OCI-LY1 (cell line): ENCODE measurements around the gene CMTM4.

Source experiments
- H2AFZ ChIP-seq: fragments of 200-600 bp; sonication (generic), shearing (Covaris generic); 2 replicates; pipeline ENCODE4 v1.6.0; 2014; ENCODE audit warnings: antibody characterized with exemption, mild to moderate bottlenecking, low read length
- H3F3A ChIP-seq: fragments of 200-600 bp; sonication (generic), shearing (Covaris generic); 2 replicates; pipeline ENCODE4 v1.6.0; 2014; ENCODE audit warnings: mild to moderate bottlenecking, antibody characterized with exemption, low read length, moderate library complexity; ENCODE audit not compliant: insufficient read depth
- H3K27ac ChIP-seq: fragments of 200-600 bp; sonication (generic); 2 replicates; pipeline ENCODE4 v1.5.1; 2014; ENCODE audit warnings: low read length, mixed run types, mild to moderate bottlenecking, low read depth; ENCODE audit not compliant: poor library complexity, severe bottlenecking
- H3K27me3 ChIP-seq: fragments of 200-600 bp; sonication (generic); 2 replicates; pipeline ENCODE4 v1.6.0; 2014; ENCODE audit warnings: antibody characterized with exemption, mild to moderate bottlenecking, low read length, moderate library complexity; ENCODE audit not compliant: insufficient read depth
- H3K36me3 ChIP-seq: fragments of 200-600 bp; sonication (generic); 2 replicates; pipeline ENCODE4 v1.6.1; 2014; ENCODE audit warnings: mild to moderate bottlenecking, antibody characterized with exemption, low read length, moderate library complexity, mixed read lengths; ENCODE audit not compliant: insufficient read depth
- H3K4me1 ChIP-seq: fragments of 200-600 bp; sonication (generic); 2 replicates; pipeline ENCODE4 v1.5.1; 2014; ENCODE audit warnings: mild to moderate bottlenecking, low read length, moderate library complexity; ENCODE audit not compliant: insufficient read depth, severe bottlenecking
- H3K4me2 ChIP-seq: fragments of 200-600 bp; sonication (generic), shearing (Covaris generic); 2 replicates; pipeline ENCODE4 v1.6.1; 2014; ENCODE audit warnings: low read length
- H3K4me3 ChIP-seq: fragments of 200-600 bp; sonication (generic); 2 replicates; pipeline ENCODE4 v1.5.1; 2014; ENCODE audit warnings: low read length, low read depth, mild to moderate bottlenecking, mixed read lengths; ENCODE audit not compliant: poor library complexity, severe bottlenecking
- H3K79me2 ChIP-seq: fragments of 200-600 bp; shearing (Covaris generic); 2 replicates; pipeline ENCODE4 v1.6.1; 2016; ENCODE audit warnings: mixed run types, low read length, mixed read lengths; ENCODE audit not compliant: insufficient read depth
- H3K9ac ChIP-seq: fragments of 200-600 bp; sonication (generic), shearing (Covaris generic); 2 replicates; pipeline ENCODE4 v1.6.1; 2014; ENCODE audit warnings: mild to moderate bottlenecking, low read length, mixed read lengths
- H3K9me2 ChIP-seq: fragments of 200-600 bp; sonication (generic), shearing (Covaris generic); 2 replicates; pipeline ENCODE4 v1.6.1; 2014; ENCODE audit warnings: low read depth, mild to moderate bottlenecking, low read length, mixed read lengths
- H3K9me3 ChIP-seq: fragments of 200-600 bp; shearing (Covaris generic); 2 replicates; pipeline ENCODE4 v1.6.1; 2014; ENCODE audit warnings: low read length, mixed read lengths
- H4K20me1 ChIP-seq: fragments of 200-600 bp; sonication (generic), shearing (Covaris generic); 2 replicates; pipeline ENCODE4 v1.6.0; 2016; ENCODE audit warnings: mild to moderate bottlenecking, low read length; ENCODE audit not compliant: insufficient read depth
- CTCF ChIP-seq: fragments of 200-600 bp; sonication (generic), shearing (Covaris generic); IDR thresholded peaks from 2 replicates; pipeline ENCODE4 v1.5.1; 2017; ENCODE audit warnings: mild to moderate bottlenecking, antibody characterized with exemption, low read length, moderate library complexity, mixed read lengths
- EZH2 ChIP-seq: fragments of 200-600 bp; sonication (generic), shearing (Covaris generic); IDR thresholded peaks from 2 replicates; pipeline ENCODE4 v1.8.0; 2017; ENCODE audit warnings: borderline replicate concordance, mixed run types, mild to moderate bottlenecking, antibody characterized with exemption, low read length, moderate library complexity, mixed read lengths

CMTM4 gene

GRCh38 chr16:66703406-66704215 lies 7.1 kb upstream of the CMTM4 start:
- Histone ChIP-seq H3K27me3 (peaks cover 4% of the 10 kb centered on the region), H3K9me2 (no peaks in the 10 kb centered on the region), H3K4me2 (no peak overlapping the region), H3K27ac (no peak overlapping the region), H3K9me3 (no peaks in the 10 kb centered on the region), H3K79me2 (no peaks in the 10 kb centered on the region), H3K4me3 (no peak overlapping the region), H2AFZ (no peak overlapping the region), H3K36me3 (no peaks in the 10 kb centered on the region), H3K9ac (no peak overlapping the region), H3K4me1 (no peaks in the 10 kb centered on the region), H3F3A (no peaks in the 10 kb centered on the region), H4K20me1 (no peaks in the 10 kb centered on the region)
- TF ChIP-seq EZH2 (no peak), CTCF (no peak)

GRCh38 chr16:66701516-66701915 lies 5.0 kb upstream of the CMTM4 start:
- Histone ChIP-seq H2AFZ (no peak overlapping the region), H3K4me1 (peaks cover 7% of the 10 kb centered on the region), H3K9ac (no peak overlapping the region), H3K9me3 (no peaks in the 10 kb centered on the region), H4K20me1 (no peaks in the 10 kb centered on the region), H3K79me2 (no peaks in the 10 kb centered on the region), H3K27me3 (peaks cover 4% of the 10 kb centered on the region), H3F3A (no peaks in the 10 kb centered on the region), H3K9me2 (no peaks in the 10 kb centered on the region), H3K36me3 (no peaks in the 10 kb centered on the region), H3K4me3 (no peak overlapping the region), H3K27ac (no peak overlapping the region), H3K4me2 (no peak overlapping the region)
- TF ChIP-seq CTCF, result no peak
- TF ChIP-seq EZH2, result no peak

GRCh38 chr16:66701026-66701425 lies 4.5 kb upstream of the CMTM4 start:
- no peaks in the 10 kb centered on the region for H3K79me2 ChIP-seq

More at GRCh38 chr16:66701026-66701425, 4.5 kb upstream of the CMTM4 start:
- no peaks in the 10 kb centered on the region for H3K9me2 ChIP-seq
- H3F3A ChIP-seq, result no peaks in the 10 kb centered on the region
- H3K9me3 ChIP-seq, result no peaks in the 10 kb centered on the region
- no peak overlapping the region for H3K9ac ChIP-seq
- H3K36me3 ChIP-seq, result no peaks in the 10 kb centered on the region
- H3K4me2 ChIP-seq, result no peak overlapping the region
- no peak for TF ChIP-seq CTCF
- no peak for TF ChIP-seq EZH2
- no peak overlapping the region for H3K27ac ChIP-seq
- H2AFZ ChIP-seq, result no peak overlapping the region
- no peak overlapping the region for H3K4me3 ChIP-seq
- H3K27me3 ChIP-seq, result peaks cover 4% of the 10 kb centered on the region
- H4K20me1 ChIP-seq, result no peaks in the 10 kb centered on the region
- peaks cover 9% of the 10 kb centered on the region for H3K4me1 ChIP-seq
